Upper lobe of left lung (tissue), 4 donors: ENCODE measurements around the gene PAK4.

Source experiments
- CTCF ChIP-seq, 6 experiments: fragments of 450-650 bp in 4 of 6; fragments of 200-600 bp in 2 of 6; sonication (generic) in 2 of 6; IDR thresholded peaks; one replicate each; pipeline ENCODE4 v1.5.1; 2016 to 2019; ENCODE audit warnings: antibody characterized with exemption in 6 of 6
- POLR2A ChIP-seq, 4 donors: fragments of 450-650 bp; IDR thresholded peaks; one replicate each; pipeline ENCODE4 v1.5.1; 2016 to 2017; ENCODE audit warnings: antibody characterized with exemption in 4 of 4, mild to moderate bottlenecking in 2 of 4
- POLR2AphosphoS5 ChIP-seq, 2 donors: sonication (generic); formaldehyde crosslinking; IDR thresholded peaks; one replicate each; pipeline ENCODE4 v1.5.1; 2017; ENCODE audit warnings: antibody characterized with exemption in 2 of 2

GRCh38 chr19:39195755-39196154 lies 70.2 kb downstream of the PAK4 start:
- TF ChIP-seq CTCF (IDR thresholded peaks at IDR 0.05), result no peak
- TF ChIP-seq POLR2AphosphoS5 (IDR thresholded peaks at IDR 0.05), result no peak
- TF ChIP-seq POLR2A (IDR thresholded peaks at IDR 0.05), result no peak
